ENCODE data around the gene CREM. TPM values are rescaled to one million over a fixed set of nuclear protein-coding genes. Genes with fewer than 3 reads are reported as not detected.

The CREM gene
- total RNA-seq, 1 experiment from 2014 or later: 20.0 TPM

GRCh38 chr10:35262436-35262835 lies 135.8 kb downstream of the CREM start:
- Histone ChIP-seq H4K91ac (ENCODE audit: insufficient read length, low read depth, low read length) (no peak overlapping the region), H3K56ac (ENCODE audit: insufficient read length, low read depth, low read length) (no peak overlapping the region), H2BK5ac (ENCODE audit: insufficient read length, low read length) (no peak overlapping the region), H3K4me1 (ENCODE audit: insufficient read depth, low read length) (peaks cover 2% of the 10 kb centered on the region; the same call in 1 of the 2 replicates), H2BK20ac (ENCODE audit: low read depth, low read length, poor library complexity, severe bottlenecking) (no peak overlapping the region), H3K14ac (ENCODE audit: insufficient read depth, low read length) (no peak overlapping the region), H3K4ac (ENCODE audit: low read depth, low read length) (no peak overlapping the region), H3K79me1 (ENCODE audit: insufficient read depth, low read depth, low read length, poor library complexity, severe bottlenecking) (no peaks in the 10 kb centered on the region), H4K8ac (replicated peaks; ENCODE audit: insufficient read length, low read depth, low read length) (no peak overlapping the region), H2AK5ac (ENCODE audit: insufficient read length, low read length) (no peak overlapping the region), H3K9me3 (ENCODE audit: control insufficient read depth, low read depth, low read length) (no peaks in the 10 kb centered on the region), H3K23me2 (ENCODE audit: insufficient read length, low read depth, low read length, poor library complexity, severe bottlenecking) (no peaks in the 10 kb centered on the region), H3K23ac (ENCODE audit: insufficient read length, low read depth, low read length) (no peak overlapping the region), H3K18ac (ENCODE audit: insufficient read length, low read depth, low read length) (no peak overlapping the region), H3K79me2 (ENCODE audit: insufficient read depth, low read length) (no peaks in the 10 kb centered on the region), H3K9ac (ENCODE audit: extremely low read depth, insufficient read length, low read length) (no peak overlapping the region), H3K27me3 (ENCODE audit: insufficient read depth, low read length) (no peaks in the 10 kb centered on the region), H4K20me1 (ENCODE audit: control insufficient read depth, insufficient read depth, insufficient read length) (no peaks in the 10 kb centered on the region), H2BK15ac (ENCODE audit: low read depth, low read length) (no peak overlapping the region), H4K5ac (ENCODE audit: insufficient read length, low read depth, low read length) (no peak overlapping the region), H3K27ac (ENCODE audit: insufficient read length, low read depth, low read length) (no peak overlapping the region), H3T11ph (ENCODE audit: low read length) (no peak overlapping the region), H3K4me2 (ENCODE audit: insufficient read depth, insufficient read length, low read length) (no peak overlapping the region), H2AFZ (ENCODE audit: low read length) (no peak overlapping the region), H2BK12ac (ENCODE audit: insufficient read length, low read depth, low read length) (no peak overlapping the region), H2BK120ac (ENCODE audit: low read depth, low read length, poor library complexity, severe bottlenecking) (no peak overlapping the region)
- Mint-ChIP-seq H3K9me3 (peaks cover 5 to 9% of the 10 kb centered on the region in 2 experiments), H3K4me3 (no peak overlapping the region), H3K27ac (no peak overlapping the region), H3K27me3 (ENCODE audit: low read depth) (no peaks in the 10 kb centered on the region), H3K36me3 (ENCODE audit: insufficient read depth in 1 of 3, low read depth in 3 of 3) (peaks cover 0 to 6% (median 0%) of the 10 kb centered on the region in 3 experiments; a peak in 4 of 7 replicates), H3K4me1 (peaks cover 2% of the 10 kb centered on the region in 2 experiments; a peak in 3 of 4 replicates)
- WGBS (ENCODE audit: extremely low coverage, insufficient read length, low lambda C conversion rate): no CpG with 5 or more reads among the region's 5 CpGs
- no peak for TF ChIP-seq CTCF (conservative IDR thresholded peaks at IDR 0.05)
- no peak for DNase-seq

Small RNAs within 50 kb of the gene (microRNA-seq; reads per million reads assigned to microRNA genes)
- gene MIR3611 (ENCODE audit: borderline microRNAs expressed): not detected

Other genes starting within 250 kb of the CREM start
- 43.3 and 43.5 TPM in 2 replicates for gene CUL2, start 36.5 kb upstream of the CREM start, total RNA-seq (2021)
- 62.1 and 69.2 TPM in 2 replicates for gene CCNY, start 209.7 kb downstream of the CREM start, total RNA-seq (2021)